AG04450 (cell line): Measurements from ENCODE around the gene LGALS7. TPM values are rescaled to one million over a fixed set of nuclear protein-coding genes. Genes with fewer than 3 reads are reported as not detected.

Source experiments
- CTCF ChIA-PET: fragments of 300-600, 350-600 bp; formaldehyde crosslinking; extraction: SDS; loops from one replicate; lab custom pipeline; 2022; ENCODE audit warnings: antibody characterized with exemption, inconsistent platforms; lab: Charles Lee
- POLR2A ChIA-PET: fragments of 350-600 bp; formaldehyde crosslinking; extraction: SDS; loops from one replicate; lab custom pipeline; 2021; ENCODE audit warnings: antibody characterized with exemption, inconsistent platforms; lab: Yijun Ruan, JAX
- DNase-seq: peaks from one replicate; pipeline ENCODE4 v3.0.0-alpha.2; 2011; ENCODE audit warnings: low read depth, low spot score
- H3K27ac ChIP-seq: one replicate; pipeline ENCODE4 v1.5.1; 2012; ENCODE audit warnings: low read depth, low read length, control low read depth
- H3K27me3 ChIP-seq: one replicate; pipeline ENCODE4 v1.6.0; 2012; ENCODE audit warnings: low read length; ENCODE audit not compliant: control insufficient read depth, insufficient read depth
- H3K4me3 ChIP-seq: 2 replicates; pipeline ENCODE4 v1.5.1; 2011; ENCODE audit warnings: mild to moderate bottlenecking, low read depth, low read length, control low read depth
- H3K9me3 ChIP-seq: 2 replicates; pipeline ENCODE4 v1.5.1; 2012; ENCODE audit warnings: low read length; ENCODE audit not compliant: control insufficient read depth, insufficient read depth
- CTCF ChIP-seq: IDR thresholded peaks from 2 replicates; pipeline ENCODE4 v1.5.1; 2011; ENCODE audit warnings: low read depth, low read length, control low read depth, inconsistent platforms
- polyA plus RNA-seq: library from polyadenylated mRNA; depleted of rRNA; stranded (reverse); fragments of >200 nt; gene quantifications from 2 replicates; pipeline ENCODE4 v1.2.3, GENCODE V29; 2011

The LGALS7 gene
- polyA plus RNA-seq, 1 experiment: not detected

DNA sequence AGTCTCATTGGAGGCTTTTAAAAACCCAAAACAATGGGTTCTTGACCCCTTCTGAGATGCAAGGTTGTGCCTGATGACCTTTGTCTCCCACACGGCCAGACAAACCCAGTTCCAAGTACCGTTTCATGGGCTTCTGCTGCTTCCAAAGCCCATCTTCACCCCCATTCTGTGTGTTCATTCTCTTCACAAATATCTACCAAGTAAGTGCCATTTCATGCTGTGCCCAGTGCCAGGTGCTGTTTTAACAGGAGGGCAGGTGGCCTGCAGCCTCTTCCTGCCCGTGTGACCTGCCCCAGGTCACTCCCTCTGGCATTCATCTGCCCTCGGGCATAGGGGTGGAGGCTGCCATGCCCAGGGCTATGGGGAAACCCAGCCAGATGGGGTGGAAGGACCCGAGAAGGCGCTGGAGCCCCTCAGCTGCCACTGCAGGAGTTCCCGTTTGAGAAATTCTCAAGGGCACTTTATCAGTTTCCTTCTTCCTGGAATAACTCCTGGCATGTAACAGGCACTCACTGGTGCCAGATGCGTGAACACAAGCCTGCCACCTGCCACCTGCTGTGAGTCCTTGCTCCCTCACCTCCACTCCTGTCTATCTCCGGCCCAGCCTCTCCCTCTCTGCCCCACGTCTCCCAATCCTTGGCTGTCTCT is 41.5 kb downstream of the LGALS7 start:
- no peak for DNase-seq
- no peaks in the 10 kb centered on the region for H3K27me3 ChIP-seq
- no peak overlapping the region for H3K4me3 ChIP-seq
- POLR2A ChIA-PET: no interaction called here
- no peaks in the 10 kb centered on the region; the same call in 1 of the 2 replicates for H3K9me3 ChIP-seq
- CTCF ChIA-PET: no interaction called here
- H3K27ac ChIP-seq: no peak overlapping the region
- TF ChIP-seq CTCF: no peak

DNA sequence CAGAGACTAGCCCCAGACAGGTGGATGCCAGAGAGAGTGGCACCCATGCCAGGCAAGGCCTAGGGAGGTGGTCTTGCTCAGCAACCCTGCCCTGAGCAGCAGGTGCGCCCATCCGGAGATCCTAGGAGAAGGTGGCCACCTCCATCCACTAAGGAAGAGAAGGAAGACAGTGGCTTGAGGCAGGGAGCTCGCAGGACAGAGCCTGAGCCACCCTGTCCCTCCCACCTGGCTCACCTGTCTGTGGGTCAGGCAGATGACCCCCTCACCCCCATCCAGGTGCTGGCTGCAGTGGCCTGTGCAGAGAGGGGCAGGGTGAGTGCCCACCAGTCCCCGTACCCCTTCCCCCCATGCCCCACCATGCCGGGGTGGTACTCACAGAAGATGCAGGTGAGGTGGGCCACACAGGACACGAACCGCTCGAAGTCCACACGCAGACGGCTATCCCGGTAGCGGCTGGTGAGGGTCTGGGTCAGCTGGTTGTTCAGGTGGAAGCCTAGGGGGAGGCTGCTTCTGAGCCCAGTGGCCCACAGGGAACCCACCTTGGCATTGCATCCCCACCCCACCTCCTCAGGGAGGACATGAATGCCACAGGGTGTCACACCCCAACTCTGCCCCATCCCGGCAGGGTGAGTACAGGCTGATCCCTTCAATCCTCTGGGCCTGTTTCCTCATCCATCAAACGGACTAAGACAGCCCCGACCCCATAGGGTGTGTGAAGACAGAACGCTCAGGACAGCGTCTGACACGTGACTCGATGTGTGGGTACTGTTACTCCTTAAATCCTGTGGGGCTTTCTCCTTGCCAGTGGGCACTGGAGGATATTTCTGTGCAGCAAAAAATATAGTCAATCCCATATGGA is 42.4 kb downstream of the LGALS7 start:
- Histone ChIP-seq H3K4me3 (no peak overlapping the region), H3K27me3 (no peaks in the 10 kb centered on the region), H3K9me3 (no peaks in the 10 kb centered on the region; the same call in 1 of the 2 replicates), H3K27ac (no peak overlapping the region)
- ChIA-PET POLR2A (no interaction called here), CTCF (interaction anchor here (1.2 to 1.3 kb wide), 3 partner anchors 9 to 127 kb away, joined by 3 to 6 read pairs (median 5); no protein-coding TSS in a partner anchor)
- DNase-seq: no peak
- no peak for TF ChIP-seq CTCF

- POLR2A ChIA-PET: interaction anchor here (0.6 kb wide), 1 partner anchor 102 kb away, joined by 3 read pairs; no protein-coding TSS in a partner anchor
- CTCF ChIA-PET: interaction anchor here (0.6 to 1.3 kb wide), 18 partner anchors 9 to 745 kb away, joined by 3 to 7 read pairs (median 3); partner anchors contain the start of genes CAPN12, MRPS12, NFKBIB and SARS2
- H3K27me3 ChIP-seq: no peaks in the 10 kb centered on the region
- no peak for TF ChIP-seq CTCF
- H3K9me3 ChIP-seq: no peaks in the 10 kb centered on the region; the same call in 1 of the 2 replicates
- no peak overlapping the region for H3K4me3 ChIP-seq
- H3K27ac ChIP-seq: no peak overlapping the region
- DNase-seq: no peak
Measured at GRCh38 chr19:38730470-38730730, 42.9 kb downstream of the LGALS7 start.

GRCh38 chr19:38729653-38730469 is 43.5 kb downstream of the LGALS7 start:
- no peak overlapping the region for H3K27ac ChIP-seq
- H3K27me3 ChIP-seq: no peaks in the 10 kb centered on the region
- H3K9me3 ChIP-seq: no peaks in the 10 kb centered on the region; the same call in 1 of the 2 replicates
- POLR2A ChIA-PET: interaction anchor here (0.6 kb wide), 1 partner anchor 102 kb away, joined by 3 read pairs; no protein-coding TSS in a partner anchor
- H3K4me3 ChIP-seq: no peak overlapping the region
- no peak for DNase-seq
- TF ChIP-seq CTCF: peak; percentile 80
- CTCF ChIA-PET: interaction anchor here (0.6 to 1.3 kb wide), 19 partner anchors 10 to 745 kb away, joined by 3 to 7 read pairs (median 3); partner anchors contain the start of genes CAPN12, MRPS12, NFKBIB and SARS2
